MV-4-11 (cell line): ENCODE measurements around the gene HMGB4.

Source experiments
- DNase-seq: peaks from one replicate; lab custom pipeline; 2025; lab: John Stamatoyannopoulos, UW

HMGB4 gene

DNA sequence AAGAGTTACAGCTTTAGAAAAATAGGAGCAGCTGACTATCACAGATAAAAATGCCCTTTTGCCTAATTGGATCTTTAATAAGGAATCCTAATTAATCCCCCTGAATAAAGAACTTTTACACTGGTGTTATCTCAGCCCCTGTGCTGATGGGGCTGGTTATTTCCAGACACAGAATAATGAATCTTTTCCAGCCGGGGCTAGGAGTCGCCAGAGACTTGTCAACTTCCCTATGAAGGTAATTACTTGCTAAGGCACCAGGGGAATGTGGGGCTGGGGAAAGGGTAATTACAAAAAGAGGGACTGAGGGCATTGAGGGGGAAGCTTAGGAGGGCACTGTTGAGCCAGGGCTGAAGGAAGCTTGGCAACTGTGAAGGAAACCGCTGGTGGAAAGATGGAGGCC is 34.5 kb downstream of the HMGB4 start:
- no peak for DNase-seq

DNA sequence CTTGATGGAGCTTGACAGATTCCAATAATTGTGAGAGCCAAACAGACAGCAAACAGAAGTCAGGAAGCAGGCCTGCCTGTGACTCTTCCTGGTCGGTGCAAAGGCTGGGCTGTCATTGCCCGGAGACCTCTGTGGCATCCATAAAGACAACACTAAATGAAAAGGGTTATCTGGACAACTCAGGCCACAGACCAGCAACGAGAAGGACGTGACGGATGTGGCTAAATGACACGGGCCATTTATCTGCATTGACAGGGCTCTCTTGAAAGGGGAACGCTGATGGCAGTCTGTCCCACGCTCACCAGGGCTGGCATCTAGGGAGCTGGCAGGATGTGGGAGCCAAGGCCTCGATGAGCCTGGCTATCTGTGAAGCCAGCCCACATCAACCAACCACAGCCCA is 35.0 kb downstream of the HMGB4 start:
- DNase-seq: no peak

DNA sequence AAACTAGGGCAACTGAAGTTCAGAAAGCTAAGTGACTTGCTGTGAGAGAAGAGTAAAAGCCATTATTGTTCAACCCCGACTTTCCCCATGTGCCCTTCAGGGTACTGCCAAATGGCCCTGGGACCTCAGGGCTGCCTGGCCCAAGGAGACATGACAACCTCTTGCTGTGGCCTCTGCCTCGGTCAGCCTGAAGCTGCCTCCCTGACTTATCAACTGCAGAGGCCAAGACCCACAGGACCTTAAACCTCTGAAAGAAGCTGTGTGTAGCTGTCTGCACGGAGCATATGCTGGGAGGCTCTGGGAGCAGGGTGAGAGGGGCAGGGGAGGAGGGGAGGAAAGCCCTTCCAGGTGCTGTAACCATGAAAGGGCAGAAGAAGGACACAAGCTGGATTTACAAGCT is 35.9 kb downstream of the HMGB4 start:
- DNase-seq: no peak

DNA sequence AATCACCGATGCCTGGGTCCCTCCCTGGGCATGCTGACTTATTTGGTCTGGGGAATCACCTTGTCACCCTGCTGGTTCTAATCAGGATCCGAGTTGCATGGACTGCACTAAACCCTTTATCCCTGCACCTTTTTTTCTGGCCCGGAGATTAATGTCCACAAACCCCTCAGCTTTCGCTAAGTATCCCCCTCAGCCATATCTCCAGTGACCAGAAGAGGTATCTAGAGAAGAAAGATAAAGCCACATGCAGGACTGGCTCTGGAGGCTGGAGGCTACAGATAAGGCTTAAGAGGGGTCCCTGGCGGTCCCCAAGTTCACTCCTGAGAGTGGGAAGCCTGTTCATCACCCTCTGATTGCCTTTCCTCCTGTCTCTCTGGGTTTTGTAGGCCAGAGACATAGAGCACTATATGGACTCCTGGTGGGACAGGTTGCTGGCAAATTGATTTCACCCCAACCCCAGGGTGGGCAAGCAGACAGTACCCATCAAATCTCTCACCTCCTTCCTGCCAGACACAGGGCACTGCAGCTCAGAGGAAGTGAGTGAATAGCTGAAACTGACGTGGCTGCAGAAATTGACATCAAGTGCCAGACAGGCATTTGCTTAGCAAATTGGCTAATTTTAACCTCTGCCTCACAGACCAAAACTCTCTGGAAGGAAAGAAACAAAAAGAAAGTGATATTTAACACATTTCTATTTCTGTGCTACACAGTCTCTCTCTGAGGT is 38.8 kb downstream of the HMGB4 start:
- DNase-seq: no peak

DNA sequence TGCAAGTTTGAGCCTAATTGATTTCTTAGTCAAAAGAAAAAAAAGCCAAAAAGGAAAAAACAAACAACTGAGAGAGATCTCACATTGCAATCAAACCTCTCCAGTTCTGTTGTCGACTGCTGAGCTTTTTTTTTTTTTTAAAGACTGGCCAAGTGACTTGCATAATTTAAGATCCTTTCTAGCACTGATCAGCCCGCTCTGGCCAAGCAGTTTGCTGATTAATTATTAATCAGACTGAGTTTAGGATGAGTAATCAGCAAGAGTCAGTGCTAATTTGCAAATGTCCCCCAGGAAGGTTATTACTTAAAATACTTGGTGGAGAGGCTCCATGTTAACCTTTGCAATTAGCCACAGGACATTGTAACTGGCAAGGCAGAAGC is 39.3 kb downstream of the HMGB4 start:
- no peak for DNase-seq

DNA sequence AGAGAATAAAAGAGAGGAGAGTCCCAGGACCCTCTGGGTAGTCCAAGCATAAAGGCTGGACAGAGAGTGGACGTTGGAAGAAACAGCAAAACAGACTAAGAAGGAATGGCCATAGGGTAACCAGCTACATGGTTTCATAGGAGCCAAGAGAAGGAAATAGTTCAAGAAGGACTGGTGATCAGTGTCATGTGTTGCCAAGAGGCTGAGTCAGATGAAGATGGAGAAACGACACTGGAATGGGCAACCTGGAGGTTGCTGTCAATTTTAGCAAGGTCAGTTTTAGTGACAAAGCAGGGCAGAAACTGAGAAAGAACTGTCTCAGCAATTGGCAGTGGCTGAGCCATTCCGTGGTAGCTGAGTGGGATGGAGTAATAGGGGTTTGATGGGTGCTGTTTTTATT is 41.4 kb downstream of the HMGB4 start:
- no peak for DNase-seq

DNA sequence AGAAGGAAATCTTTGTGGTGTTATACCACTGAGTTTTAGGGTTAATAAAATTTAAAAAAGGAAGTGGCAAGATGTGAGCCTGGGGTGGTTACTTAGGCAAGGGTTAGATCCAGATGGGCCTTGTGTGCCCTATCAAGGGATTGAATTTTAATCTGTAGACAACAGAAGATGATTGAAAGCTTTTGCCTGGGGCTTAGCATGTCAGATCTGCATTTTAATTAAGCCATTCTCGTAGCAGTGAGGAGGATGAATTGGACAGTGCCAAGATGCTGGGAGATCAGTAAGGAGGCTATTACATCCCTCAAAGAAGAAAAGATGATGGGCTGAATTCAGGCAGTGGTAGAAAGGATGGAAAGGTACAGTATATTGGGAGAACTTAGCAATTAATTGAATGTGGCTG is 42.3 kb downstream of the HMGB4 start:
- peak; percentile 21 for DNase-seq

DNA sequence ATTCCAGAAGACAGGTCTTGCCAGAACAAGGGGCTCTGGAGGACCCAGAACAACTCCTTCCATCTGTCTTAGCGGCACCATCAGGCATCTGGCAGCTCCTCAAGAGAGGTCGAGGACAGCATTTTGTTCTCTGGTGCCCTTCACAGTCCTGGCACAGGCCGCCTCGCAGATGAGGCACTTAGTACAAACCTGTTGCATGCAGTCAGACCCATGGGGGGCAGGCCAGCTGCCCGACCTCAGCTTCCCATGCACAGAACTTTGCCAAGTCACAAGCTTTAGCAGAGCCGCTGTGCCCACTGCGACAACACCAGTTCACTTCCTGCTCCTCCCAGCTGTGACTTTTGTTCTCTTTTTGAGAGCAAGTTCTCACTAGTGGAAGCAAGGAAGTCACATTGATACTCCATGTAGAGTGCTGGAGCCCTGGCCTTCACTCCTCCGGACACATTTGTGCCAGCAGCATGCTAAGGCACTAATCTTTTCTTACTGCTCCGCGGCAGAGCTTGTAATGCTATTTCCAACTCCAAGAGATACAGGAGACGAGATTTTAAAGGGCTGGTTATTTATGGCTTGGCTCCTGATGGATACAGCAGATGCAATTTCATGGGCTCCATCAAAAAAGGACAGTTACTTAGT is 44.6 kb downstream of the HMGB4 start:
- no peak for DNase-seq
